ENCODE results near the gene RNASEH2A. TPM values are rescaled to one million over a fixed set of nuclear protein-coding genes. Genes with fewer than 3 reads are reported as not detected.
"Not testable (repeated sequence)": the region's sequence is repeated elsewhere in the genome, so short reads cannot be mapped to it uniquely, and the experiment has no call there.

Gene RNASEH2A
- total RNA-seq, 1 experiment from 2014 or later: 79.5 TPM

DNA sequence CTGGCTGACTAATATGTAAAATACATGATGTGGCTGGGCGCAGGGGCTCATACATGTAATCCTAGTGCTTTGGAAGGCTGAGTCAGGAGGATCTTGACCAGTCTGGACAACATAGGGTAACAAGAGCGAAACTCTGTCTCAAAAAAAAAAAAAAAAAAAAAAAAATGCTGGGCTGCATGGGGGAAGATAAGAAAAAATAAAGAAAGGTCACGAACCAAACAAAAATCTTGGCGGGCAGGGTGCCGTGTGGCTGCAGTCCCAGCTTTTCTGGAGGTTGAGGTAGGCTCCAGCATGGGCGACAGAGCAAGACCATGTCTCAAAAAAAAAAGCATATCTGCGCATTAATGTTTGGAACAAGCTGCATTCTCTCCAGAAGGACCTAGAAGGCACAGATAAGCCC, 8.7 kb downstream of the RNASEH2A start:
- H3K79me1 ChIP-seq (ENCODE audit: insufficient read depth, low read depth, low read length, poor library complexity, severe bottlenecking): no peaks in the 10 kb centered on the region
- TF ChIP-seq, protein P1, sequence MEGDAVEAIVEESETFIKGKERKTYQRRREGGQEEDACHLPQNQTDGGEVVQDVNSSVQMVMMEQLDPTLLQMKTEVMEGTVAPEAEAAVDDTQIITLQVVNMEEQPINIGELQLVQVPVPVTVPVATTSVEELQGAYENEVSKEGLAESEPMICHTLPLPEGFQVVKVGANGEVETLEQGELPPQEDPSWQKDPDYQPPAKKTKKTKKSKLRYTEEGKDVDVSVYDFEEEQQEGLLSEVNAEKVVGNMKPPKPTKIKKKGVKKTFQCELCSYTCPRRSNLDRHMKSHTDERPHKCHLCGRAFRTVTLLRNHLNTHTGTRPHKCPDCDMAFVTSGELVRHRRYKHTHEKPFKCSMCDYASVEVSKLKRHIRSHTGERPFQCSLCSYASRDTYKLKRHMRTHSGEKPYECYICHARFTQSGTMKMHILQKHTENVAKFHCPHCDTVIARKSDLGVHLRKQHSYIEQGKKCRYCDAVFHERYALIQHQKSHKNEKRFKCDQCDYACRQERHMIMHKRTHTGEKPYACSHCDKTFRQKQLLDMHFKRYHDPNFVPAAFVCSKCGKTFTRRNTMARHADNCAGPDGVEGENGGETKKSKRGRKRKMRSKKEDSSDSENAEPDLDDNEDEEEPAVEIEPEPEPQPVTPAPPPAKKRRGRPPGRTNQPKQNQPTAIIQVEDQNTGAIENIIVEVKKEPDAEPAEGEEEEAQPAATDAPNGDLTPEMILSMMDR (conservative IDR thresholded peaks at IDR 0.05): no peak
- no peak overlapping the region for H2BK5ac ChIP-seq (ENCODE audit: insufficient read length, low read length)
- H3K4me3 Mint-ChIP-seq: no peak overlapping the region
- WGBS (ENCODE audit: extremely low coverage, insufficient read length, low lambda C conversion rate): no CpG with 5 or more reads among the region's 7 CpGs
- H4K8ac ChIP-seq (replicated peaks; ENCODE audit: insufficient read length, low read depth, low read length): no peak overlapping the region
- H2BK120ac ChIP-seq (ENCODE audit: low read depth, low read length, poor library complexity, severe bottlenecking): no peak overlapping the region
- H4K5ac ChIP-seq (ENCODE audit: insufficient read length, low read depth, low read length): no peak overlapping the region
- no peak overlapping the region for H3K27ac Mint-ChIP-seq
- H3K9me3 Mint-ChIP-seq: no peaks in the 10 kb centered on the region
- H3K9me3 ChIP-seq (ENCODE audit: control insufficient read depth, low read depth, low read length): no peaks in the 10 kb centered on the region
- H3K79me2 ChIP-seq (ENCODE audit: insufficient read depth, low read length): no peaks in the 10 kb centered on the region
- no peak for DNase-seq
- H3T11ph ChIP-seq (ENCODE audit: low read length): no peak overlapping the region
- no peak overlapping the region for H3K4ac ChIP-seq (ENCODE audit: low read depth, low read length)
- H2AFZ ChIP-seq (ENCODE audit: low read length): no peak overlapping the region
- H4K91ac ChIP-seq (ENCODE audit: insufficient read length, low read depth, low read length): no peak overlapping the region
- no peaks in the 10 kb centered on the region for H3K4me1 ChIP-seq (ENCODE audit: insufficient read depth, low read length)
- no peak overlapping the region for H3K9ac ChIP-seq (ENCODE audit: extremely low read depth, insufficient read length, low read length)
- no peak overlapping the region for H2BK20ac ChIP-seq (ENCODE audit: low read depth, low read length, poor library complexity, severe bottlenecking)
- H3K27me3 Mint-ChIP-seq (ENCODE audit: low read depth): no peaks in the 10 kb centered on the region
- no peak overlapping the region for H3K14ac ChIP-seq (ENCODE audit: insufficient read depth, low read length)
- no peaks in the 10 kb centered on the region for H3K23me2 ChIP-seq (ENCODE audit: insufficient read length, low read depth, low read length, poor library complexity, severe bottlenecking)
- no peak overlapping the region for H2BK15ac ChIP-seq (ENCODE audit: low read depth, low read length)
- H3K36me3 Mint-ChIP-seq (ENCODE audit: insufficient read depth in 1 of 3, low read depth in 3 of 3): peaks cover 21 to 46% (median 39%) of the 10 kb centered on the region in 3 experiments; a peak in 6 of 7 replicates
- no peak overlapping the region for H3K23ac ChIP-seq (ENCODE audit: insufficient read length, low read depth, low read length)
- no peaks in the 10 kb centered on the region for H3K27me3 ChIP-seq (ENCODE audit: insufficient read depth, low read length)
- H4K20me1 ChIP-seq (ENCODE audit: control insufficient read depth, insufficient read depth, insufficient read length): no peaks in the 10 kb centered on the region
- H3K27ac ChIP-seq (ENCODE audit: insufficient read length, low read depth, low read length): no peak overlapping the region
- H2AK5ac ChIP-seq (ENCODE audit: insufficient read length, low read length): no peak overlapping the region
- H3K18ac ChIP-seq (ENCODE audit: insufficient read length, low read depth, low read length): no peak overlapping the region
- no peak overlapping the region for H2BK12ac ChIP-seq (ENCODE audit: insufficient read length, low read depth, low read length)
- H3K4me2 ChIP-seq (ENCODE audit: insufficient read depth, insufficient read length, low read length): no peak overlapping the region
- H3K56ac ChIP-seq (ENCODE audit: insufficient read length, low read depth, low read length): no peak overlapping the region
- H3K4me1 Mint-ChIP-seq: no peaks in the 10 kb centered on the region

DNA sequence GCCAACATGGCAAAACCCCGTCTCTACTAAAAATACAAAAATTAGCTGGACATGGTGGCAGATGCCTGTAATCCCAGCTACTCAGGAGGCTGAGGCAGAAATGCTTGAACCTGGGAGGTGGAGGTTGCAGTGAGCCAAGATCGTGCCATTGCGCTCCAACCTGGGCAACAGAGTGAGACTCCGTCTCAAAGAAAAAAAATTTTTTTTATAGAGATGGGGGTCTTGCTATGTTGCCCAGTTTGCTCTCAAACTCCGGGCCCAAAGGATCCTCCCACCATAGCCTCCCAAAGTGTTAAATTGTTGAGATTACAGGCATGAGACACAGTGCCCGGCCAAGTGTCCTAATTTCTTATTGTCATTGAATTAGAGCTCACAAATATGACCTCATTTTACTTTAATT, 10.8 kb downstream of the RNASEH2A start:
- H3K27me3 ChIP-seq (ENCODE audit: insufficient read depth, low read length); H3K4me1 ChIP-seq (ENCODE audit: insufficient read depth, low read length); H3K27me3 Mint-ChIP-seq (ENCODE audit: low read depth); H3K4me3 Mint-ChIP-seq; H3K79me1 ChIP-seq (ENCODE audit: insufficient read depth, low read depth, low read length, poor library complexity, severe bottlenecking); H3K4ac ChIP-seq (ENCODE audit: low read depth, low read length); H2AK5ac ChIP-seq (ENCODE audit: insufficient read length, low read length); H2BK120ac ChIP-seq (ENCODE audit: low read depth, low read length, poor library complexity, severe bottlenecking); H3K23ac ChIP-seq (ENCODE audit: insufficient read length, low read depth, low read length); H4K8ac ChIP-seq (replicated peaks; ENCODE audit: insufficient read length, low read depth, low read length); H2AFZ ChIP-seq (ENCODE audit: low read length); H4K20me1 ChIP-seq (ENCODE audit: control insufficient read depth, insufficient read depth, insufficient read length); H3K4me1 Mint-ChIP-seq; H2BK5ac ChIP-seq (ENCODE audit: insufficient read length, low read length); H3K14ac ChIP-seq (ENCODE audit: insufficient read depth, low read length); H3K9me3 Mint-ChIP-seq; H3T11ph ChIP-seq (ENCODE audit: low read length); H3K23me2 ChIP-seq (ENCODE audit: insufficient read length, low read depth, low read length, poor library complexity, severe bottlenecking); H3K27ac ChIP-seq (ENCODE audit: insufficient read length, low read depth, low read length); H3K79me2 ChIP-seq (ENCODE audit: insufficient read depth, low read length); H4K91ac ChIP-seq (ENCODE audit: insufficient read length, low read depth, low read length); H3K9me3 ChIP-seq (ENCODE audit: control insufficient read depth, low read depth, low read length); H3K18ac ChIP-seq (ENCODE audit: insufficient read length, low read depth, low read length); DNase-seq; H2BK20ac ChIP-seq (ENCODE audit: low read depth, low read length, poor library complexity, severe bottlenecking); H3K56ac ChIP-seq (ENCODE audit: insufficient read length, low read depth, low read length); H3K27ac Mint-ChIP-seq; H3K4me2 ChIP-seq (ENCODE audit: insufficient read depth, insufficient read length, low read length); H4K5ac ChIP-seq (ENCODE audit: insufficient read length, low read depth, low read length); H2BK15ac ChIP-seq (ENCODE audit: low read depth, low read length); H2BK12ac ChIP-seq (ENCODE audit: insufficient read length, low read depth, low read length); H3K9ac ChIP-seq (ENCODE audit: extremely low read depth, insufficient read length, low read length): not testable (repeated sequence)
- WGBS (ENCODE audit: extremely low coverage, insufficient read length, low lambda C conversion rate): no CpG with 5 or more reads among the region's 6 CpGs
- H3K36me3 Mint-ChIP-seq (ENCODE audit: insufficient read depth in 1 of 3, low read depth in 3 of 3): peaks cover 21 to 32% (median 30%) of the 10 kb centered on the region in 3 experiments; a peak in 6 of 7 replicates
